GM21367 (cell line): ENCODE measurements around the gene GDPD3.
"Not testable (repeated sequence)": the region's sequence is repeated elsewhere in the genome, so short reads cannot be mapped to it uniquely, and the experiment has no call there.

ENCODE experiments used
- ATAC-seq: cut with Tn5 transposase; IDR thresholded peaks from one replicate; pipeline ENCODE4 v1.9.1; 2021; ENCODE audit not compliant: unreplicated experiment

GDPD3 gene

GRCh38 chr16:30124985-30125379, 11.6 kb upstream of the GDPD3 start:
- ATAC-seq = no peak

GRCh38 chr16:30122604-30123160, 9.3 kb upstream of the GDPD3 start:
- no peak for ATAC-seq

- ATAC-seq = no peak
Observed at GRCh38 chr16:30121741-30122571, 8.6 kb upstream of the GDPD3 start.

GRCh38 chr16:30120340-30121105, 7.2 kb upstream of the GDPD3 start:
- no peak for ATAC-seq

GRCh38 chr16:30119428-30119827, 6.1 kb upstream of the GDPD3 start:
- no peak for ATAC-seq

- no peak for ATAC-seq
Observed at GRCh38 chr16:30117768-30118167, 4.4 kb upstream of the GDPD3 start.

- ATAC-seq = no peak
Observed at GRCh38 chr16:30116291-30117207, 3.2 kb upstream of the GDPD3 start.

- ATAC-seq = no peak
Observed at GRCh38 chr16:30115238-30115637, 1.9 kb upstream of the GDPD3 start.

GRCh38 chr16:30114833-30115232, 1.5 kb upstream of the GDPD3 start:
- ATAC-seq = not testable (repeated sequence)

- ATAC-seq = no peak
Observed at GRCh38 chr16:30114411-30114810, 1.1 kb upstream of the GDPD3 start.

- no peak for ATAC-seq
Observed at GRCh38 chr16:30113711-30114333, 485 bp upstream of the GDPD3 start.

GRCh38 chr16:30112197-30113030, 923 bp downstream of the GDPD3 start:
- ATAC-seq = no peak

- ATAC-seq = no peak
Observed at GRCh38 chr16:30110661-30111060, 2.7 kb downstream of the GDPD3 start.

- ATAC-seq = no peak
Observed at GRCh38 chr16:30108059-30108850, 5.1 kb downstream of the GDPD3 start.

GRCh38 chr16:30104492-30104891, 8.8 kb downstream of the GDPD3 start:
- no peak for ATAC-seq

- no peak for ATAC-seq
Observed at GRCh38 chr16:30104090-30104489, 9.2 kb downstream of the GDPD3 start.

GRCh38 chr16:30096862-30097563, 16.3 kb downstream of the GDPD3 start:
- no peak for ATAC-seq
